Stimulated activated naive B cell treated with anti-CD40 and anti-IgM and Interleukin-4, amounts not matched to agents 10 μg/mL and 1 μg/mL and 100 μg/mL, for 72 hours (primary cell): ENCODE data around the gene HSPB7.
A peak's percentile ranks its signal among the peaks of the same experiment; 100 is the strongest.
"Not testable (repeated sequence)": the region's sequence is repeated elsewhere in the genome, so short reads cannot be mapped to it uniquely, and the experiment has no call there.

ENCODE experiments used
- ATAC-seq, 2 donors: fragments of 150-1000 bp; cut with Tn5 transposase; replicated peaks; 2 replicates each; pipeline ENCODE4 v1.10.0; 2021; ENCODE audit warnings: moderate library complexity in 1 of 2
- DNase-seq: peaks from one replicate; pipeline ENCODE4 v3.0.0; 2021
- H3K27ac Mint-ChIP-seq: one replicate; pipeline ENCODE4 v1.8.0; 2022; ENCODE audit warnings: mild to moderate bottlenecking, mixed read lengths
- H3K27me3 Mint-ChIP-seq, 2 donors: one replicate each; pipeline ENCODE4 v1.8.0; 2022; ENCODE audit warnings: mixed read lengths in 2 of 2
- H3K36me3 Mint-ChIP-seq, 2 donors: one replicate each; pipeline ENCODE4 v1.8.0; 2022; ENCODE audit warnings: mixed read lengths in 2 of 2, mild to moderate bottlenecking in 1 of 2
- H3K4me1 Mint-ChIP-seq, 2 donors: one replicate each; pipeline ENCODE4 v1.8.0; 2022; ENCODE audit warnings: mixed read lengths in 2 of 2, mild to moderate bottlenecking in 1 of 2
- H3K4me3 Mint-ChIP-seq, 2 donors: one replicate each; pipeline ENCODE4 v1.8.0; 2022; ENCODE audit warnings: mild to moderate bottlenecking in 2 of 2, mixed read lengths in 2 of 2, moderate library complexity in 1 of 2
- H3K9me3 Mint-ChIP-seq, 2 donors: one replicate each; pipeline ENCODE4 v1.8.0; 2022; ENCODE audit warnings: mixed read lengths in 2 of 2, mild to moderate bottlenecking in 1 of 2

Gene HSPB7

DNA sequence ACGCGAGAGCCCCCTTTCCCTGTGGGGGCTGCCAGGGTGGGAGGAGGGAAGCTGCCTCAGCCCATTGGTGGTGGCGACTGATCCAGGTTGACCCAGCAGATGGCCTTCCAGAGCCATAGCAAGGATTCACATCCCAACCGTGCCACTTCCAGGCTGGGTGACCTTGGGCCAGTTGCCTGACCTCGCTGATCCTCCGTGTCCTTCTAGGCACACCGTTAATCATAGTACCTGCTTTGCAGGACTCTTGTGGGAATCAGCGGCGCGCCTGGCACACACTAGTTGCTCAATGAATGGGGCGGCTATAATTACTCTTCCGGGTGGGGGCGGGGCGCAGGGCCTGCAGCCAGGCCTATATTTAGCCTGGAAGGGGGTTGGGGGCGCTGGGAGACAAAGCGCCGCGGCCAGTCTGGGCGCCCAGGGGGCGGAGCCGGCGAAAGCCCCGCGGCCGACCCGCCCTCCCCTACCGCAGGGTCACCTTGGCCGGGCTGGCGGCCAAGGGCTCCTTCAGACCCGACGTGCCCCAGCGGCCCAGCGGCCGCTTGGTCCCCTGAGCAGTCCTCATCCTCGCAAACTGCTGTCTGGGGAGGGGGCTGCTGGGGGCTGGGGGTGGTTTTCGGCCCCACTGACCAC is 5.1 kb downstream of the HSPB7 start:
- H3K4me3 Mint-ChIP-seq = peak overlapping the region; percentile 70 to 73
- H3K27me3 Mint-ChIP-seq = peaks cover 0 to 4% of the 10 kb centered on the region in 2 donors

DNA sequence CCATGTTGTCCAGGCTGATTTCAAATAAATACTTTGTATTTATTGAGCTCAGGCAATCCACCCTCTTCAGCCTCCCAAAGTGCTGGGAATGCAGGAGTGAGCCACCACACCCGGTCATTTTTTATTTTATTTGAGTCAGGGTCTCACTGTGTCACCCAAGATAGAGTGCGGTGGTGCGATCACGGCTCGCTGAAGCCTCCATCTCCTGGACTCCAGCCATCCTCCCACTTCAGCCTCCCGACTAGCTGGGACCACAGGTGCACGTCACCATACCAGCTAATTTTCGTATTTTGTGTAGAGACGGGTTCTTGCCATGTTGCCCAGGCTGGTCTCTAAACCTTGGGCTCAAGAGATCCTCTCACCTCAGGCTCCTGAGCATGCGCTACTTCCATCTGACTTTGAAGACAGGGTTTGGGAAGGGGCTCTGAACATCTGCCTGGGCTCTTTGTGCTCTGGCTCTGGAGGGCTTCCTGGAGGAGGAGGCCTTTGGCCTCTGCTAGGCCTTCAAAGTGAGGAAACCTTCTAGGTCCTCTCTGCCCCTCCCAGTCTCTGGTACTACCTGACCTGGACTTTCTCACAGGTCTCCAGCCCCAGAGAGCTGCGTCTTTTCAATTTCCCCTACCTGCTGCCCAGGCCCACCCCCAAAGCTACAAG is 5.8 kb downstream of the HSPB7 start:
- Mint-ChIP-seq H3K9me3 (no peaks in the 10 kb centered on the region), H3K27me3 (peaks cover 0 to 4% of the 10 kb centered on the region in 2 donors), H3K4me1 (peaks cover 30 to 52% of the 10 kb centered on the region in 2 donors), H3K27ac (peak overlapping the region; percentile 84), H3K4me3 (peak overlapping the region; percentile 70 to 73), H3K36me3 (no peaks in the 10 kb centered on the region)
- DNase-seq = no peak
- ATAC-seq = no peak

More for the DNA sequence above, 5.1 kb downstream of the HSPB7 start:
- Mint-ChIP-seq H3K9me3 (no peaks in the 10 kb centered on the region), H3K27ac (peak overlapping the region; percentile 84), H3K4me1 (peaks cover 26 to 46% of the 10 kb centered on the region in 2 donors), H3K36me3 (no peaks in the 10 kb centered on the region)
- ATAC-seq (peak; percentile 50 to 60), DNase-seq (peak; percentile 42)

DNA sequence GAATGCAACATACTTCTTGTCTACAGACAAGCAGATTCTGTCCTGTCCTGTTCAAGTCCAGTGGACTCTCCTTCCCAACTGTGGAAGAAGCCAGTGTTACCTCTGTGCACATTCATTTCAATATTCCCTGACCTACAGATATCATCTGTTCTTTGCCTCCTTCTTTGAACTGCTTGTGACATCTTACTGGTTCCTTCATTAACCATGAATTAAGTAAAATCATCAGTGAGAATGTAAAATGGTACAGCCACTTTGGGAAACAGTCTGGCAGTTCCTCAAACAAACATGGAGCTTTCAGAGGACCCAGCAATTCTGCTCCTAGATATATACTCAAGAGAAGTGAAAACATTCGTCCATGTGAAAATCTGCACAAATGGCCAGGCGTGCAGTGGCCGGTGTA is 7.0 kb downstream of the HSPB7 start:
- Mint-ChIP-seq H3K27ac (no peak overlapping the region), H3K36me3 (no peaks in the 10 kb centered on the region)
- no peak for ATAC-seq

DNA sequence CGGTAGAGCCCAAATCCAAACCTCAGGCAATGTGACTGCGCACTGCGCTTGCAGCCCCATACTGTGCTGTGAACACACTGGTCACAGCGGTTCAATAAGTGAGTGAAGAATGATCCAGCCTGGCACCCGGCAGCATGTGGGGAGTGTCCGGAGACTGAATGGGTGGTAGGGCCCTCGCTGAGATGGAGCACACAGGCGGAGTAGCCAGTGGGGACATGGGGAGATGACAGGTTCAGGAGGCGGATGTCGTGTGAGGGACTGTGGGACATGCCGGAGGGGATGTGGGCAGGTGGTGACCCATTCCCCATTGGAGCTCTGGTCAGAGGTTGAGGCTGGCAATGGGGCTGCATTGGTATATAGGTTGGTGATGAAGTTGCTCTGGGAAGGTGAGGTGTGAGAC is 8.2 kb downstream of the HSPB7 start:
- no peak for DNase-seq
- Mint-ChIP-seq H3K4me1 (peaks cover 38 to 59% of the 10 kb centered on the region in 2 donors), H3K27ac (no peak overlapping the region), H3K4me3 (no peak overlapping the region), H3K27me3 (no peaks in the 10 kb centered on the region), H3K36me3 (no peaks in the 10 kb centered on the region), H3K9me3 (no peaks in the 10 kb centered on the region)
- no peak for ATAC-seq

More for the DNA sequence above, 7.0 kb downstream of the HSPB7 start:
- Mint-ChIP-seq H3K4me3 (no peak overlapping the region), H3K4me1 (peaks cover 40 to 60% of the 10 kb centered on the region in 2 donors), H3K9me3 (no peaks in the 10 kb centered on the region), H3K27me3 (peaks cover 0 to 4% of the 10 kb centered on the region in 2 donors)
- no peak for DNase-seq

DNA sequence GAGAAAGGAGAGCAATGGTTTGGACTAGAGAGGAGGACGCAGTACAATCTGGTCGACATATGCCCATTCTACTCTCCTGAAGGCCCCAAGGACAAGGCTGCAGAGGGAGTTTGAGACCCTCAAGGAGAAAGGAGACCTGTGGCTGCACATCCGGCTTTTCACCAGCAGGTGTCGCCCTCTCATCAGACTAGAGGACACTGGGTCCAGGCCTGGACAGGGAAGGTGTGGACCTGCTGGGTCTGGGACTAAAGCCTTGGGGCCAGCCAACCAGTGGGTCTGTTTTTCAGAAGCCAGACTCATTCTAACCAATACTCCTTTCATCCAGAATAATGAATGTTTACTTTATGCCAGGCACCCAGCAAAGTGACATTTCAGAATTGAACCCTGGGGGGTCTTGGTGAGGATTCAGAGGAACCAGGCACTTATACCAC is 8.8 kb downstream of the HSPB7 start:
- Mint-ChIP-seq H3K4me1 (peaks cover 31 to 52% of the 10 kb centered on the region in 2 donors), H3K4me3 (no peak overlapping the region), H3K27ac (no peak overlapping the region), H3K36me3 (no peaks in the 10 kb centered on the region), H3K27me3 (no peaks in the 10 kb centered on the region), H3K9me3 (no peaks in the 10 kb centered on the region)
- DNase-seq (peak; percentile 48), ATAC-seq (peak in 1 of 2 donors; percentile 35)

DNA sequence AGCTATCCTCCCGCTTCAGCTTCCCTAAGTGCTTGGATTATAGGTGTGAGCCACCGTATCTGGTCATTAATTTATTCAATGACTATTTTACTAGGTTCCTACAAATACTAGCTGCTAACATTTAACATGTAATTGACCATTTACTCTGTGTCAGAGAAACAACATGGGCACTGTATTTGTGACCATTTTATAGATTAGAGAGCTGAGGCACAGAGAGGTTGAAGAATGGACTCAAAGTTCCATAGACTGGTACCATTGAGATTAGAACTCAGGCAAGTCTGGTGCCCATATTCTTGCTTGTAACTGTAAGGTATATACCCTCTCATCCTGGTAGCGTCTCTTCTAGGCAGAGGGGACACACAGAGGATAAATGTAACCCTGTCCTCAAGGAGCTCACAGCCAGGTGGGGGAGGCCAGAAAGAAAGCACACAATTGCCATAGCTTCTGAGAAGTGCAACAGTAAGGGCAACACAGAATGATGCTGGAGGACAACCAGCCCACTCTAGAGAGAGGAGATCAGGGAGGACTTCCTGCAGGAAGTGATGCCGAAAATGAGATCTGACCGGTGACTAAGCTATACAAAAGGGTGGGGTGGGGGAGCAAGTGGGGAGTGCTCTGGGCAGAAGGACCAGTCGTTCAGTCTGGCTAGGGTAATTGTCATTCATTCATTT is 10.0 kb downstream of the HSPB7 start:
- no peak overlapping the region for H3K27ac Mint-ChIP-seq
- H3K36me3 Mint-ChIP-seq = no peaks in the 10 kb centered on the region
- no peak overlapping the region for H3K4me3 Mint-ChIP-seq
- DNase-seq (no peak), ATAC-seq (no peak)
- no peaks in the 10 kb centered on the region for H3K27me3 Mint-ChIP-seq
- H3K4me1 Mint-ChIP-seq = peaks cover 25 to 44% of the 10 kb centered on the region in 2 donors
- no peaks in the 10 kb centered on the region for H3K9me3 Mint-ChIP-seq

DNA sequence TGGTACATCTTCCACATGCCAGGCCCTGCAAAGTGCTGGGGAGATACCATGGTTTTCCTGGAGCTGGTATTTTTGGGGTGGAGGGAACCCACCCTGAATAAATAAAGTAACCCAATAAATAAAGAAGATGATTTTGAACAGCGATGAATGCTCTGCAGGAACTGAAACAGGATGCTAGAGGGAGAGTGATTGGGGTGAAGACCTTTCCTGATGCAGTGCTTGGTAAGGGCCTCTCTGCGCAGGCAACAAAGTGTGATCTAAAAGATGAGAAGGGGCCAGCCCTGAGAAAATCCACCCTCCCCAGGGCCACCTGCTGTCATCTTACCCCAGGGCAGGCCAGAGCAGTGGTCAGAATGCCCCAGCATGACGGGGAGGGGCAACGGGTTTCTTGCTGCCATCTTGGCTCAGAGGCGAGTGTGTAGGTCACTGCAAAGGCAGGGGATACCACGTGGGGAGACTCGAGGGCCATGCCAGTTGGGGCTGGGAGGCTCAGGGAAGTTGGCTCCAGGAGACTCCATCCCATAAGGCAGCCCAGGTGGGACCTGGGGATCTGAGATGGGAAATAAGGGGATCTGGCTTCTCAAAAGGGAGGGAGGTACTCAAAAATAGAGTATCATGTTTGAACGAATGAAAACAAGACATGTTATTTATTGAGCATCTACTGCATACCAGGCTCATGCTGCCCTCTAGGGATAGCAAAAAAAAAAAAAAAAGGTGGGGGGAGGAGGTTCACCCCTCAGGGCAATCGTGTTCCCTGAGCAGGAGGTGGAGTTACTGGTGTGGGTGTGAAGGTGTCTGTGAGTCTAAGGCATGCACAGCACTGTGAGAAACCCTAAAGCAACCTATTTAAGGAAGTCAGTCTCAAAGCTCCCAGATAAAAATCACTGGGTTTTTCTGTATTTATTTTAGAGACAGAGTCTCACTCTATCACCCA is 11.0 kb downstream of the HSPB7 start:
- H3K27me3 Mint-ChIP-seq = no peaks in the 10 kb centered on the region
- H3K36me3 Mint-ChIP-seq = no peaks in the 10 kb centered on the region
- peak overlapping the region in 1 of 2 donors; percentile 17 for H3K4me3 Mint-ChIP-seq
- H3K4me1 Mint-ChIP-seq = peaks cover 25 to 35% of the 10 kb centered on the region in 2 donors
- H3K27ac Mint-ChIP-seq = peak overlapping the region; percentile 73
- DNase-seq (no peak), ATAC-seq (peak; percentile 74 to 76)
- no peaks in the 10 kb centered on the region for H3K9me3 Mint-ChIP-seq

DNA sequence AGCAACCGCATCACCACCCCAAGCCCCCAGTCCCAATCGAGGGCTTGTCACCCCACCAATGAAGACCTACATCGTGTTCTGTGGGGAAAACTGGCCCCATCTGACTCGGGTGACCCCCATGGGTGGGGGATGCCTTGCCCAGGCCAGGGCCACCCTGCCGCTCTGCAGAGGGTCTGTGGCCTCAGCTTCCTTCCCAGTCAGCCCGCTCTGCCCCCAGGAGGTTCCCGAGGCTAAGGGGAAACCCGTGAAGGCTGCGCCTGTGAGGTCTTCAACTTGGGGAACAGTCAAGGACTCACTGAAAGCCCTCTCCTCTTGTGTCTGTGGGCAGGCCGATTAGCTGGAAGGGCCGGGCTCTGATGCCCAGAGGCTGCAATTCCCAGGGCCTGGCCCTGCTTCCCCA is 11.8 kb downstream of the HSPB7 start:
- Mint-ChIP-seq H3K4me3 (no peak overlapping the region), H3K4me1 (peaks cover 25 to 35% of the 10 kb centered on the region in 2 donors), H3K27ac (no peak overlapping the region), H3K36me3 (no peaks in the 10 kb centered on the region), H3K9me3 (no peaks in the 10 kb centered on the region), H3K27me3 (no peaks in the 10 kb centered on the region)
- ATAC-seq (no peak), DNase-seq (no peak)

DNA sequence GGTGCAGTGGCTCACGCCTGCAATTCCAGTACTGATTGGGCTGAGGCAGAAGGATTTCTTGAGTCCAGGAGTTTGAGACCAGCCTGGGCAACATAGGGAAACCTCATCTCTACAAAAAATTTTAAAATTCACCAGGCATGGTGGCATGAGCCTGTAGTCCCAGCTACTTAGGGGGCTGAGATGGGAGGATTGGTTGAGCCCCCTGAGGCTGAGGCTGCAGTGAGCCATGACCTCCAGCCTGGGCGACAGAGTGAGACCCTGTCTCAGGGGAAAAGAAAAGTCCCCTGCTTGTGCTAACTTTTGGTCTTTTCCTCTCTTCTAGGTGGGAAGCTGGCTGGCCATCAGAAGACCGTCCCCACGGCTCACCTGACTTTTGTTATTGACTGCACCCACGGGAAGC is 12.2 kb downstream of the HSPB7 start:
- peaks cover 25 to 35% of the 10 kb centered on the region in 2 donors for H3K4me1 Mint-ChIP-seq
- H3K27ac Mint-ChIP-seq = no peak overlapping the region
- no peak overlapping the region for H3K4me3 Mint-ChIP-seq
- no peaks in the 10 kb centered on the region for H3K9me3 Mint-ChIP-seq
- no peaks in the 10 kb centered on the region for H3K36me3 Mint-ChIP-seq
- ATAC-seq (no peak), DNase-seq (no peak)
- H3K27me3 Mint-ChIP-seq = peaks cover 0 to 2% of the 10 kb centered on the region in 2 donors

DNA sequence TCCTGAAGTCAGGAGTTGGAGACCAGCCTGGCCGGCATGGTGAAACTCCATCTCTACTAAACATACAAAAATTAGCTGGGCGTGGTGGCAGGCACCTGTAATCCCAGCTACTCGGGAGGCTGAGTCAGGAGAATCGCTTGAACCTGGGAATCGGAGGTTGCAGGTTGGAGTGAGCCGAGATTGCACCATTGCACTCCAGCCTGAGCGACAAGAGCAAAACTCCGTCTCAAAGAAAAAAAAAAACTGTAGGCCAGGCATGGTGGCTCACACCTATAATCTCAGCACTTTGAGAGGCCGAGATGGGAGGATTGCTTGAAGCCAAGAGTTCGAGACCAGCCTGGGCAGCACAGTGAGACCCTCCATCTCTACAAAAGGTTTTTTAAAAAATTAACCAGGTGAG is 16.6 kb downstream of the HSPB7 start:
- ATAC-seq, H3K4me3 Mint-ChIP-seq, DNase-seq, H3K9me3 Mint-ChIP-seq, H3K36me3 Mint-ChIP-seq: not testable (repeated sequence)
- Mint-ChIP-seq H3K27ac (peak overlapping the region; percentile 47), H3K27me3 (peaks cover 8 to 12% of the 10 kb centered on the region in 2 donors), H3K4me1 (peaks cover 13 to 15% of the 10 kb centered on the region in 2 donors)

DNA sequence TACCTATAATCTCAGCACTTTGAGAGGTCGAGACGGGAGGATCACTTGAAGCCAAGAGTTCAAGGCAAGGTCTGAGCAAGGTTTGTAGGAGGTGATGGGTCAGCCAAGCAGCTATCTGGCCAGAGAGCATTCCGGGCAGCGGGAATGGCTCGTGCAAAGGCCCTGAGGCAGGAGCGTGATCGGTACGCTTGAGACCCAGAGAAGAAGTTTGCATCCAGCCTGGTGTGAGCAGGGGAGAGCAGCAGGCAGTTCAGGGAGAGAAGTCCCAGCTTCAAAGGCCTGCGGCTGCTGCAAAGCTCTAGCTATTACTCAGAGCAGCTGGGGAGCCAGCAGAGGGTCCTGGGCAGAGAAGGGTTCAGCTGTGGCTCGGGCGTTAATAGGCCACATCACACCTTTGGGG is 18.9 kb downstream of the HSPB7 start:
- no peak overlapping the region for H3K4me3 Mint-ChIP-seq
- no peaks in the 10 kb centered on the region for H3K36me3 Mint-ChIP-seq
- peaks cover 0 to 1% of the 10 kb centered on the region in 2 donors for H3K4me1 Mint-ChIP-seq
- ATAC-seq (no peak), DNase-seq (no peak)
- no peak overlapping the region for H3K27ac Mint-ChIP-seq
- H3K27me3 Mint-ChIP-seq = peaks cover 8 to 12% of the 10 kb centered on the region in 2 donors
- no peaks in the 10 kb centered on the region for H3K9me3 Mint-ChIP-seq

DNA sequence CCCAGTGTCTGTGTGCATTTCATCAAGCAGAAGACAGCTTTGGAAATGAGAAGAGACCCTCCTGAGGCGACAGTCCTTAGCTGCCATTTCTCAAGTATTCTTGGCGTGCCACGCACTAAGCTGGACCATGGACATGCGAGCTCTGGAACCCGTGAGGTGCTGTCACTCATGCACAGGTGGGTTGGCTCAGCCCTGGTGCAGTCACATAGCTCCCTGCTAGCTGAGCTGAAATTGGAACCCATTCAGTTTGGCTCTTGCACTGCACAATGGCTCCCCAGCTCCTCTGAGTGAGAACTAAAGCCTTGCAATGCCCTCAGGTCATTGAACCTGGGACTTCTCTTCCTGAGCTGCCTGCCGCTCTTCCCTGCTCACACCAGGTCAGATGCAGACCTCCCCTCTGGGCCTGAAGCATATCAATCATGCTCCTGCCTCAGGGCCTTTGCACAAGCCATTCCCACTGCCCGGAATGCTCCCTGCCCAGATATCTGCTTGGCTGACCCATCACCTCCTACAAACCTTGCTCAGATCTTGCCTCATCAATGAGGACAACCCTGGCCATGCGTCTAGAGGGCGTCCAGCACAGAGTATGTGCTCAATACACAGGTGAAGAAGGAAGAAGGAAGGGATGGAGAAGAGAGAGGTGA is 20.1 kb downstream of the HSPB7 start:
- ATAC-seq (no peak), DNase-seq (no peak)
- no peaks in the 10 kb centered on the region for H3K9me3 Mint-ChIP-seq
- H3K4me1 Mint-ChIP-seq = peaks cover 0 to 1% of the 10 kb centered on the region in 2 donors
- peaks cover 8 to 12% of the 10 kb centered on the region in 2 donors for H3K27me3 Mint-ChIP-seq
- H3K36me3 Mint-ChIP-seq = no peaks in the 10 kb centered on the region
- H3K4me3 Mint-ChIP-seq = no peak overlapping the region
- no peak overlapping the region for H3K27ac Mint-ChIP-seq

DNA sequence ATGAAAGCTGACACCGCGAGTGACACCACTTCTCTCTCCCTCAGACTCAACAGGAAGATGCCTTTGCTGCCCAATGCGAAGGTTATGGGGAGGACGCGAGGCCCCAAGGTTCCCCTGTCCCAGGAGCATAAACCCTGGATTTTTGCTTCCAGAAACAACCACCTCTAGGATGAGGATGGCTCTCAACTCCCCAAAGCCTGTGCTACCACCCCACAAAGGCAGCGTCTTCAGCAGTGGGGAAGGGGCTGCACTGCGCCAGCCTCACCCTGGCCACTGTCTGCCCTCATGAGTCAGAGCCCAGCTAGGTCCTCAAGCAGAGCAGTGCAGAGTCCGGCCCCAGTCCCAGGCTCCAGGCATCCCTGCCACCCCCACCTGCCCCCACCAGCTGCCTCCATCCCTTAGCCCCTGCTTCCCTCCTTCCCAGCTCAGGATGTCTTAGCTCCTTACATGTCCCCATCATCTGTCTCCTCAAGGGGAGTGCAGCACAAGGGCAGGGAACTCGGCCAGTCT is 20.7 kb downstream of the HSPB7 start:
- no peak overlapping the region for H3K27ac Mint-ChIP-seq
- H3K9me3 Mint-ChIP-seq = no peaks in the 10 kb centered on the region
- H3K36me3 Mint-ChIP-seq = no peaks in the 10 kb centered on the region
- peaks cover 0 to 1% of the 10 kb centered on the region in 2 donors for H3K4me1 Mint-ChIP-seq
- H3K27me3 Mint-ChIP-seq = peaks cover 8 to 16% of the 10 kb centered on the region in 2 donors
- ATAC-seq (no peak), DNase-seq (no peak)
- no peak overlapping the region for H3K4me3 Mint-ChIP-seq
